Mesodermal cell (in vitro differentiated cells): ENCODE measurements around the gene NRP1.

Experiments used
- H3K27ac ChIP-seq: 2 replicates; pipeline ENCODE4 v1.7.0; 2013; ENCODE audit warnings: mild to moderate bottlenecking, low read depth, low read length, moderate library complexity; ENCODE audit not compliant: severe bottlenecking
- H3K36me3 ChIP-seq: 2 replicates; pipeline ENCODE4 v1.7.1; 2013; ENCODE audit warnings: mild to moderate bottlenecking, low read length, moderate library complexity; ENCODE audit not compliant: control insufficient read depth, insufficient read depth
- H3K4me1 ChIP-seq: one replicate; pipeline ENCODE4 v1.7.1; 2013; ENCODE audit warnings: mild to moderate bottlenecking, low read length; ENCODE audit not compliant: insufficient read depth, control insufficient read depth, poor library complexity, severe bottlenecking
- H3K4me3 ChIP-seq: 2 replicates; pipeline ENCODE4 v1.7.0; 2013; ENCODE audit warnings: low read length, control low read depth, mild to moderate bottlenecking; ENCODE audit not compliant: insufficient read depth, poor library complexity, severe bottlenecking; ENCODE audit errors: extremely low read depth
- H3K9me3 ChIP-seq: 2 replicates; pipeline ENCODE4 v1.7.1; 2013; ENCODE audit warnings: mild to moderate bottlenecking, low read length, moderate library complexity; ENCODE audit not compliant: control insufficient read depth
- WGBS, 2 experiments: methylation state at CpG; one replicate each; pipeline ENCODE4 v1.1.5; 2013; ENCODE audit warnings: missing lambda C conversion rate in 2 of 2; ENCODE audit not compliant: insufficient coverage in 2 of 2; 5-methylcytosine and 5-hydroxymethylcytosine counted together

The NRP1 gene

DNA sequence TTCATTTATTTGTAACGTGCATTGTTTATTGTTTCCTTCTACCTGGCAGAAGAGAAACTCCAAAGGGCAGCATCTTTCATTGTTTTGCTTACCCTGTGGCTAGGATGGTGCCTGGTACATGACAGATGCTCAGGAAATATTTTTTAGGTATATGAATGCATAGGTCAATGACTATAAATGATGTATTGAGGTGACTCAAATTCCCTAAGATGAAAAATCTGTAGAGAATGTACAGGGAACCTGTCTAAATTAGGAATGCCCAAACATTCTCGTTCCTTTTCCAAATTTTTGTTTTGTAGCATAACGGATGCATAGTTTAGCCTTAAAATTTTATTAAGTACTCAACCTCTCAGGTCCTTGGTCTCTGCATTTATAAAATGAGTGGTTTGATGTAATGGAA, 71.6 kb downstream of the NRP1 start:
- no peak overlapping the region for H3K4me3 ChIP-seq
- H3K9me3 ChIP-seq = no peaks in the 10 kb centered on the region
- peaks cover 31% of the 10 kb centered on the region for H3K4me1 ChIP-seq
- peaks cover 86% of the 10 kb centered on the region for H3K36me3 ChIP-seq
- H3K27ac ChIP-seq = no peak overlapping the region
- 100% methylated on average over 1 of the region's 3 CpGs; no CpG with 5 or more reads in 1 of the 2 experiments for WGBS, 2 experiments

DNA sequence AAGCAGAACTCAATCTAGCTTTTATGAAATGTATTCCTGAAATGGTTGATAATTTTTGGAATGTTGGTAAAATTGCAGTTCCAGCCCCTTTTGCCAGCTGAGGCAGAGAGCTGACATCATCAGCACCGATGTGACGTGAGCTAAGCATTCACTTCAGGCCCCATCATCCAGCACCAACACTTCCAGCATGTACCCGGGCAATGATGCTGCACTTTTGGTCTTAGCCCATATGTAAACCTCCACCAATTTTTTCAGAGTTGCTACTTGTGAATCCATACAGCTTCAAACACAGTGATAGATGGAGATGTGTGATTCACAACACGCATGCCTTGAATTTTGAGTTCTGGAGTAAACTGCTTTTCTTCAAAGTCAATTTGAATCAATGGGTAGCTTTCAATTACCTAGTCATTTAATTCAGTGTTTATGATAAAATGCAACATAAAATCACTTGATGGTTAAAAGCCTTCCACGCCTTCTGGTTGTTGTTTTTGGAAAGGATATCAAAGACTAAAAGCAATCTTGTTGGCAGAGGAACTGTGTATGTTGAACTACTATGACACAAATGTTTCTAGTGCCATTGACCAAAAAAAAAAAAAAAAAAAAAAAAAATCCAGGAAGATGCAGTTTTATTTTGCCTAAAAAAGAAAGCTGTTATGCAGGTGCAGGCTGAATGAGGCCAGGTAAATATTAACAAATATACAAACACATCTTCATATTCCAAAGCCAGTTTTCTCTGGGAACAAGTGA, 73.9 kb downstream of the NRP1 start:
- 93 to 100% methylated on average over 2 of the region's 5 CpGs for WGBS, 2 experiments
- Histone ChIP-seq H3K9me3 (no peaks in the 10 kb centered on the region), H3K27ac (peak overlapping the region; percentile 10), H3K4me3 (no peak overlapping the region), H3K4me1 (peaks cover 34% of the 10 kb centered on the region), H3K36me3 (peaks cover 86% of the 10 kb centered on the region)

DNA sequence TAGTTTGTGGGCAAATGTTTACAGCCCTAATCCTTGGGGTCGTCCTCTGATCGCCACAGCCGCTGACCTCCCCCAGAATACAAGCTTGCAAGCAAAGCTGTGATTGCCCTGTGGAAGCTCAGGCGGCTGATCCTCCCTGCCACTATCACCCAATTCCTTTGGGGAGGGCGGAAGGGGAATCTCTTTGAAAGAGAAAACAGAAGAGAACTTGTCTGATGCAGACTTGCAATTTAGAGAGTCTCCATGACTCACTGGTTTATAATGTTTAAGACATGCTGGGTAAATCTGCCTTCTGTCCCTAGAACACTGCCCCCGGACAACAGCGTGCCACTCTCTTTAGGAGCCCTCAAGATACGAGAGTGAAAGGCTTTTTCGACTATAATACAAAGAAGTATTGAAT, 75.5 kb downstream of the NRP1 start:
- Histone ChIP-seq H3K36me3 (peaks cover 85% of the 10 kb centered on the region), H3K4me3 (no peak overlapping the region), H3K27ac (peak overlapping the region; percentile 94), H3K9me3 (no peaks in the 10 kb centered on the region), H3K4me1 (peaks cover 31% of the 10 kb centered on the region)
- 53 to 68% methylated on average over 7 to 9 of the region's 9 CpGs for WGBS, 2 experiments

DNA sequence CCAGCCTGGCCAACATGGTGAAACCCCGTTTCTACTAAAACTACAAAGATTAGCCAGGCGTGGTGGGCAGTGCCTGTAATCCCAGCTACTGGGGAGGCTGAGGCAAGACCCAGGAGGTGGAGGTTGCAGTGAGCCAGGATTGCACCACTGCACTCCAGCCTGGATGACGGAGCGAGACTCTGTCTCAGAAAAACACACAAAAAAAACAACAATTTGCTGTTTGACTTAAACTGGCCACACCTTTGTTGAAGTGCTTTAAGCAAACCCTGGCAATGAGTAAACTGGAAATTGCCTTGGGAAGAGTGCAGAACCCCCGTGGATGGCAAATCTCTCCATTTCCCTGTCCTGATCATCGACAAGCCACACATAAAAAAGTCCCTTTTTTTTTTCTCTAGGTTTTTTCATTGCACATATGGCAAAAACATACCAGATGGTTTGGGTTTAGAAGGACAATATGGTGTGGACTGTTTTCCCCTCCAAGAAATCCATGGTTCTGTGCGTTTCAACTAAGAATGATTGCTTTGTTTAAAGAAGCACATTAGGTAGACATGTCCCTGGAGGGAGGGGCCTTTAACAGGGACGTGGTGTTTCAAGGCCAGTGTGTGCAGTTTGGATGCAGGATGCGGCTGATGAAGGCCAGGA, 76.9 kb downstream of the NRP1 start:
- H3K27ac ChIP-seq = no peak overlapping the region
- no peak overlapping the region for H3K4me3 ChIP-seq
- H3K36me3 ChIP-seq = peaks cover 86% of the 10 kb centered on the region
- H3K9me3 ChIP-seq = no peaks in the 10 kb centered on the region
- H3K4me1 ChIP-seq = peaks cover 28% of the 10 kb centered on the region
- 94% methylated on average over 4 to 5 of the region's 9 CpGs for WGBS, 2 experiments

DNA sequence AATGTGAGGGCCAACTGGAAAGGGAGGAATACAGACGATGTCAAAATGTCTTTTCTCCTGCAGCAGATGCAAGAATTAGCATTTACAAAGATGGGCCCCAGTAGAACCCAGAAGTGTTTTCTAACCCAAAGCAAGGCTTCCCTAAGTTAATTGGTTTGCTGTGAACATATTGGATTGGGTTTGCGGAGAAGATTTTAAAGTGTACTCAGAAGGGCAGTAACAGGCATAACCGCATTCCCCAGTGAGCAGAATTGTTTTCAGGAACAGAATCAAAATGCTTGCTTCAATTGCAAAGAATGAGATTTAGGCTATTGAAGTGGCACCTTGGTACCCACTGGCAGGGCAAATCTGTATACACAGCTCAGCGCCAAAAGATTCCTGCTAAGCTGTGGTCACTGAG, 78.0 kb downstream of the NRP1 start:
- Histone ChIP-seq H3K4me1 (peaks cover 28% of the 10 kb centered on the region), H3K9me3 (no peaks in the 10 kb centered on the region), H3K36me3 (peaks cover 86% of the 10 kb centered on the region), H3K4me3 (no peak overlapping the region), H3K27ac (no peak overlapping the region)
- WGBS, 2 experiments = 80 to 93% methylated on average over 4 of the region's 4 CpGs

DNA sequence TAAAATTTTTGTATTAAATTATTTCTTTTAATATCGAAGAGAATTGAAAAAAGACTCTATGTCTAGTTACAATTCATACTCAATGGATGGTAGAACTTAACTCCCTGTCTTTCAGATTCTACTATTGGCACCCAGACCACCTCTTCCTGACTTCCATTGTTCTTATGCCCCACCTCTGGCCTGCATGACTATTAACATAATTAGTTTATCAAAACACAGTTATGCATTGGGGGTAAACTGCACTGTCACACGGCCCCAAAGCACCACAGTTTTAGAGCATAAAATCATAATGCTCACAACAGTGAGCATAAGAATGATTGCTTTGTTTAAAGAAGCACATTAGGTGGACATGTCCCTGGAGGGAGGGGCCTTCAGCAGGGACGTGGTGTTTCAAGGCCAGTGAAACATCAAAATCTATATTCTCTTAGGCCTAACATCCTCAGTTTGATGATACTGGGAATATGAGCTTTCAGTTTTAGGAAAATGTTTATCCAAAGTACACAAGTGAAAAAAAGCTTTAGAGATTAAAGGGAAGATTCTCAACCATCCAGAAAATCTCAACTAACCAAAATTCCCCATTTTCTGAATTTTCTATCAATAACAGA, 79.8 kb downstream of the NRP1 start:
- 83% methylated on average over 1 of the region's 3 CpGs; no CpG with 5 or more reads in 1 of the 2 experiments for WGBS, 2 experiments
- Histone ChIP-seq H3K4me3 (no peak overlapping the region), H3K27ac (no peak overlapping the region), H3K4me1 (peaks cover 19% of the 10 kb centered on the region), H3K36me3 (peaks cover 81% of the 10 kb centered on the region), H3K9me3 (no peaks in the 10 kb centered on the region)

DNA sequence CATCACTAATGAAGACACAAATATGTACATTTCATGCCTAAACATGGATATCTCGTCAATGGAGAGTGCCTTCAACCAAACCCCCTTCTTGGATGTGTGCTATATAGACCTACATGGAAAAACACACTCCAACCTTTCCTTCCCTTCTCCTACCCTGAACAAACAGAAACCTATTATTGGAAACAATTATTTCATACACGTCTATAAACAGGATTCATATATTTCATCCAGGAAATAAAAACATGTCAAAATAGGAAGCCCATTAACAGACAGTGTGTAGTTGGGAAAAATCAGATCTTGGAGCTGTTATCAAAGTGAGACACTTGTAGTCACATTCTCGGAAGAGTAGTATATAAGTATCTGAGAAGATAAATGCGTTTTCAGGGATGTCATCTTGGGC, 81.1 kb downstream of the NRP1 start:
- Histone ChIP-seq H3K4me1 (peaks cover 20% of the 10 kb centered on the region), H3K36me3 (peaks cover 82% of the 10 kb centered on the region), H3K27ac (no peak overlapping the region), H3K9me3 (no peaks in the 10 kb centered on the region), H3K4me3 (no peak overlapping the region)
- WGBS, 2 experiments = 97 to 100% methylated on average over 3 of the region's 4 CpGs

DNA sequence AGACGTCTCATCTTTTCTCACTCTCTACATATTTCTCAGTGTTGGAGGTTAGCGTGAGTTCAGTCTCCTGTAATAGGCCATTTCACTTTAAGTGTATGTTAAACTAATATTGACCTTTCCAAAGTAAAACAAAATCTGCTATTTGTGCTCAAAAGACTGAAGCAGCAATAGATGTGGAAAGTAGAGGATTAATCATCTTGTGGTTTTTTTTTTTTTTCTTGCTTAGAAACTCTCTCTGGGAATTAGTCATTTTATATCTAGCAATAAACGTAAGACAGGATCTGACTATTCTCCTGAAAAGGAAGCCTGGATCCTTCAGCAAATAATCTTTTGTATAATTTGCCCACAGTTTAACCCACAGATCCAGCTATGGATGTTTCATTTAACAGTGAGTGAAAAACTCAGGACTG, 81.7 kb downstream of the NRP1 start:
- no CpG with 5 or more reads among the region's 3 CpGs for WGBS, 2 experiments
- Histone ChIP-seq H3K4me1 (peaks cover 16% of the 10 kb centered on the region), H3K4me3 (no peak overlapping the region), H3K9me3 (no peaks in the 10 kb centered on the region), H3K27ac (no peak overlapping the region), H3K36me3 (peaks cover 82% of the 10 kb centered on the region)

DNA sequence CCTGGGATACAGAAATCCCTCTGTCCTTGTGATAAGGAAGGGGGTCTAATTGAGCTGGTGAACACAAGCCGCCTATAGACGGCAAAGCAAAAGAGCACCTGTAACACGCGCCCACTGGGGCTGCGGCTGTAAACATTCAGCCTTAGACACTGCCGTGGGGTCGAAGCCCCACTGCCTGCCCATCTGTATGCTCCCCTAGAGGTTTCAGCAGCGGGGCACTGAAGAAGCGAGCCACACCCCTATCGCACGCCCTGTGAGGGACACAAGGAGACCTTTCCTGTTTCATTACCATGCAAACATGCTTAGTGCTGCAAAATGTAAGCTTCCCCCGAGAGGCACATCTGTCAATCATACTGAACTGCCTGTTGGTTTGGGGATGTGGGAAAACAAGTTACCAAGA, 82.1 kb downstream of the NRP1 start:
- no peak overlapping the region for H3K27ac ChIP-seq
- no peaks in the 10 kb centered on the region for H3K9me3 ChIP-seq
- no peak overlapping the region for H3K4me3 ChIP-seq
- WGBS, 2 experiments = 95 to 97% methylated on average over 8 to 12 of the region's 12 CpGs
- H3K36me3 ChIP-seq = peaks cover 85% of the 10 kb centered on the region
- peaks cover 14% of the 10 kb centered on the region for H3K4me1 ChIP-seq

DNA sequence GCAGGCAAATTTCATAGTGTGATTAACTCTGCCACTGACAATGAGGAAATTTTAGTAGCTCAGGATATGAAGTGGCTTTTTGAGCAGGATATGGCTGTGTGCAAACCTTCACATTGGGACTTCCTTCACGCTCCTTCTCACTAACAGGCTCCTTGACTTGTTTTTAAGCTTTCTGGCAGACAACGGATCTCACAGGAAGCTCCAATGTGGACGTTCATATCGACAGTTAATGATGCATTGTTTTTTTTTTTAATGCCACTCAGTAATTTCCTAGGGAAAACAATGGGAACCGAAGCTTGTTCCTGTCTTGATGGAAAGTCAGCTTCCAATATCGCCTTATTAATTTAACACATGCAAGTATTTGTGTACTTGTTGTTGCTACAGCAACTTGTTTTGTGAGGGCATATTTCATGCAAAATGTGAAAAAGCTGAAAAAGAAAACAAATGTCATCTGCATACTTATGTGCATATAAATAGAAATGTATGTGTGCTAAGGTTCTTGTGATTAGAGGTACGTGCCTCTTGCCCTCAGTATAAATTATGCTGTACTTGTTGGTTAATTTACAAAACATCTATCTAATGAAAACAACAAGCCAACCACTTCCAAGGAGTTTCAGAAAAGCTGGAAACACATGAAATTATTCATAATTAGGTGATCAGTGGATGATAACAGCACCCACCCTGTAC, 84.7 kb downstream of the NRP1 start:
- H3K4me3 ChIP-seq = no peak overlapping the region
- H3K9me3 ChIP-seq = no peaks in the 10 kb centered on the region
- H3K27ac ChIP-seq = peak overlapping the region; percentile 60
- 75 to 86% methylated on average over 4 of the region's 7 CpGs for WGBS, 2 experiments
- peaks cover 14% of the 10 kb centered on the region for H3K4me1 ChIP-seq
- peaks cover 77% of the 10 kb centered on the region for H3K36me3 ChIP-seq
